HL-60 (cell line): ENCODE results near the gene ADGRL3.
A peak's percentile ranks its signal among the peaks of the same experiment; 100 is the strongest.

Experiments used
- GABPA ChIP-seq: IDR thresholded peaks from 2 replicates; pipeline ENCODE4 v1.6.1; 2012; ENCODE audit warnings: low read depth
- POLR2AphosphoS5 ChIP-seq: IDR thresholded peaks from 2 replicates; pipeline ENCODE4 v1.6.1; 2012; ENCODE audit warnings: low read depth
- SPI1 ChIP-seq: IDR thresholded peaks from 2 replicates; pipeline ENCODE4 v1.6.1; 2012; ENCODE audit warnings: low read depth, mild to moderate bottlenecking, borderline replicate concordance
- TF ChIP-seq, protein P1 (sequence below): IDR thresholded peaks from 2 replicates; pipeline ENCODE4 v1.6.1; 2012; ENCODE audit warnings: low read depth; ENCODE audit not compliant: insufficient replicate concordance
- TF ChIP-seq, protein P2 (sequence below): IDR thresholded peaks from one replicate; pipeline ENCODE4 v1.5.1; 2011; ENCODE audit warnings: low read length, control low read depth, inconsistent platforms; ENCODE audit not compliant: insufficient read depth

DNA sequence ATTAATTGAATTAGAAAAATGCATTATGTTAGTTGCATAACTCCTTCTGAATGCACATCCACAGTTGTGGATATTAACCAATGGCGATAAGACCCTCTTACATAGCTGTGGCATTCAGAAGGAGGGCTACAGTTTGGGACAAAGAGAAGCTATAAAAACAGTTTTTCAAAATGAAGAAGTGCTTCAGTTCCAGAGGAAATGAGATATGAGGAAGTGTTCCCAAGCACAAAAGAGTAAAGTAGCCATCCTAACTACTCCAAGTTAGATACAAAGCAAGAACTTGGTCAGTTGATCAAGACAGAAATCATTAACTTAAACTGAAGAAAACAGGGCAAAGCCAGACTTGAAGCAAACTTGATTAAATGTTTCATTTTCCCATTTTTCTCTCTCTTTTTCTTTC is 17.2 kb upstream of the ADGRL3 start:
- TF ChIP-seq, protein P1, sequence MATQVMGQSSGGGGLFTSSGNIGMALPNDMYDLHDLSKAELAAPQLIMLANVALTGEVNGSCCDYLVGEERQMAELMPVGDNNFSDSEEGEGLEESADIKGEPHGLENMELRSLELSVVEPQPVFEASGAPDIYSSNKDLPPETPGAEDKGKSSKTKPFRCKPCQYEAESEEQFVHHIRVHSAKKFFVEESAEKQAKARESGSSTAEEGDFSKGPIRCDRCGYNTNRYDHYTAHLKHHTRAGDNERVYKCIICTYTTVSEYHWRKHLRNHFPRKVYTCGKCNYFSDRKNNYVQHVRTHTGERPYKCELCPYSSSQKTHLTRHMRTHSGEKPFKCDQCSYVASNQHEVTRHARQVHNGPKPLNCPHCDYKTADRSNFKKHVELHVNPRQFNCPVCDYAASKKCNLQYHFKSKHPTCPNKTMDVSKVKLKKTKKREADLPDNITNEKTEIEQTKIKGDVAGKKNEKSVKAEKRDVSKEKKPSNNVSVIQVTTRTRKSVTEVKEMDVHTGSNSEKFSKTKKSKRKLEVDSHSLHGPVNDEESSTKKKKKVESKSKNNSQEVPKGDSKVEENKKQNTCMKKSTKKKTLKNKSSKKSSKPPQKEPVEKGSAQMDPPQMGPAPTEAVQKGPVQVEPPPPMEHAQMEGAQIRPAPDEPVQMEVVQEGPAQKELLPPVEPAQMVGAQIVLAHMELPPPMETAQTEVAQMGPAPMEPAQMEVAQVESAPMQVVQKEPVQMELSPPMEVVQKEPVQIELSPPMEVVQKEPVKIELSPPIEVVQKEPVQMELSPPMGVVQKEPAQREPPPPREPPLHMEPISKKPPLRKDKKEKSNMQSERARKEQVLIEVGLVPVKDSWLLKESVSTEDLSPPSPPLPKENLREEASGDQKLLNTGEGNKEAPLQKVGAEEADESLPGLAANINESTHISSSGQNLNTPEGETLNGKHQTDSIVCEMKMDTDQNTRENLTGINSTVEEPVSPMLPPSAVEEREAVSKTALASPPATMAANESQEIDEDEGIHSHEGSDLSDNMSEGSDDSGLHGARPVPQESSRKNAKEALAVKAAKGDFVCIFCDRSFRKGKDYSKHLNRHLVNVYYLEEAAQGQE = no peak
- TF ChIP-seq POLR2AphosphoS5 (no peak), GABPA (no peak), SPI1 (peak; percentile 99)
- TF ChIP-seq, protein P2, sequence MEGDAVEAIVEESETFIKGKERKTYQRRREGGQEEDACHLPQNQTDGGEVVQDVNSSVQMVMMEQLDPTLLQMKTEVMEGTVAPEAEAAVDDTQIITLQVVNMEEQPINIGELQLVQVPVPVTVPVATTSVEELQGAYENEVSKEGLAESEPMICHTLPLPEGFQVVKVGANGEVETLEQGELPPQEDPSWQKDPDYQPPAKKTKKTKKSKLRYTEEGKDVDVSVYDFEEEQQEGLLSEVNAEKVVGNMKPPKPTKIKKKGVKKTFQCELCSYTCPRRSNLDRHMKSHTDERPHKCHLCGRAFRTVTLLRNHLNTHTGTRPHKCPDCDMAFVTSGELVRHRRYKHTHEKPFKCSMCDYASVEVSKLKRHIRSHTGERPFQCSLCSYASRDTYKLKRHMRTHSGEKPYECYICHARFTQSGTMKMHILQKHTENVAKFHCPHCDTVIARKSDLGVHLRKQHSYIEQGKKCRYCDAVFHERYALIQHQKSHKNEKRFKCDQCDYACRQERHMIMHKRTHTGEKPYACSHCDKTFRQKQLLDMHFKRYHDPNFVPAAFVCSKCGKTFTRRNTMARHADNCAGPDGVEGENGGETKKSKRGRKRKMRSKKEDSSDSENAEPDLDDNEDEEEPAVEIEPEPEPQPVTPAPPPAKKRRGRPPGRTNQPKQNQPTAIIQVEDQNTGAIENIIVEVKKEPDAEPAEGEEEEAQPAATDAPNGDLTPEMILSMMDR = no peak
